ENCODE results near the gene PRR30.

PRR30 gene

DNA sequence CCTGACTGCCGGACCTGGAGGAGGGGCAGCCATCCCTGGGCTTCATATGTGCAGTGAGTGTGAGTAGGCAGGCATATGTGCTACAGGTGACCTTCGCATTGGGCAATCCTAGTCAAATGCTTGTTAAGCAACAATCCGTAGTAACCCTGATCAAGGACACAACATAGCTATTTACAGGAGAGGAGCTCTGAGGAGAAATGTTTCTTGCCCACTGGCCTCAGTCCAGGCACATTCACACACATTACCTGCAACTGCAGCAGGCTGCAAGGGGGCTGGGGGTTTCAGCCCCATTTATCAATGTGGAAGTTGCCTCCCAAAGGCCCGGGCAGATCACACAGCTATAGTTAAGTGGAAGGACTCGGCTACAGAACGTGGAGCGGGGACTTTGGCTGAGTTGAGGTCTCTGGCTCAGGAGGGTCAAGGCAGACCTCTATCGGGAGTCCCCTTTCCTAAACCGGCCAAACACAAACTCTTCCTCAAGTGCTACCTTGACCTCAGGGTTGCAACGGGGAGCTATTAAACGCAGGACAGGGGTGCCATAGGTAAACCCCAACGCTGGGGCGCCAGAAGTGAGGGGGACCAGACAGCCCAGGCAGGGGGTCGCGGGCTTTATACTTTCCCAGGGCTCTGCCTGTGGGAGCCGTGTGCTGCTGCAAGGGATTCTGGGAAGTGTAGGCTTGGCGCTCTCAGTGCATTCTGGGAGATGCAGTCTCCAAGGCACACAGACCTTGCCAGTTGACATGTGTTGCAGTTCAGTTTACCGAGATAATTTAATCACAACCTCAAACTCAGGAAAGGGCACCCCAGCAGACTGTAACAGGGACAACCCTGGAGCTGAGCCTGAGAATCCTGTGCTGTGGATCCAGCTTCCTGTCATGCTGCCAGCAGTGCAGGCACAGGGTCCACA lies 43.2 kb downstream of the PRR30 start:
- DNase-seq = peak; percentile 76

DNA sequence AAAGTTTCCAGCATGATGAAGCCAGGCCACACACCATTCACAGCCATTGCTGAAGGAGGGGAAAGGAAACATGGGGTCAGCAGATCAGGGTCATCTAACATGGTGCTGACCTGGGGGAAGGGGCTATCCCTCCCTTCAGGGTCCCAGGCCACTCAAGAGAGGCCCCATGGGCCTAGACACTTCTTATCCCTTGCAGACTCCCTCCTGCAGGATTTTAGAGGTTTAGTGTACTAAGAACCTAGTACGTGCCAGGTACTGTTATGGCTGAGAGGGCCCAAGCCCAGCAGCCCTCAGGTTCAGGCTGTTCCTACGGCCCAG lies 43.8 kb downstream of the PRR30 start:
- DNase-seq = no peak

- no peak for DNase-seq
Measured at GRCh38 chr2:27094353-27094984, 44.7 kb downstream of the PRR30 start.

DNA sequence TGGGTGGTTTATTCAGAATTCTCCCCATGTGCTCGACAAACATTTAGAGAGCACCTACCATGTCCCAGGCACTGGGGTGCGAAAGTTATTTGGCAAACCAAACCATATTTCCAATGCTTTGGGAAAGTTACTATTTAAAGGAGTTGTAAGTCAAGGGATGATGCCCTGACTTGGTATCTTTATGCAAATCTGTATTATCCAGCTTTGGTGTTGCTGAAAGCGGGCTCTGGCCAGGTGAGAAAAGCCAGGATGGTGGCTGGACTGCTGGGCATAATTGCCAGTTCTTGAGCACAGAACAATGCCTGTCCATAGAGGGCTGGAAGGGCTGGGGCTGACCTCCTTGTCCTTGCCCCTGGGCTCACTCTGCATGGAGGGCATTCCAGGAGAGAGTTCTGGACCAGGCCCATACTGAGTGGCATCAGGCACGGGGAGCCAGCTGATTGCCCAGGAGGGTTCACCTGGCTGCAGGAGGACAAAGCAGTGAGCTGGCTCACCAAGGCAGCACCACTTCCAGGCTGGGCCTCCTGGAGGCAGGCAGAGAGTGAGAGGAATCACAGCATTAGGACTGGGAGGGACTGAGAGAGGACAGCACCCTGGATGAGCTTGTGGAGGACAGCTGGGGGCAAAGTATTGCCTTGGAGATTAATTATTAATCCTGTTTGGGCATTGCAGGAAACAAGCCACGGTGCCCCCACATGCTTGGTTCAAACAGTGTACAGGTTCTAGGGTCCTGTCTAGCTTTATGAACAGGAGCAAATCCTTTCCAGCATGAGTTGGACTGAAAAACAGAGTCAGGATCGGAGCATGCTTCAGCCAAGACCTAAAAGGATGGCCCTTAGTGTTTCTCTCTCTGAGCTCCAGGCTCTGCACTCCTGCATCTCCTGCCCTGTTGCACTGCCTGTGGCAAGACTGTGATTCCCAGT lies 45.5 kb downstream of the PRR30 start:
- DNase-seq = no peak

- no peak for DNase-seq
Measured at GRCh38 chr2:27092696-27093429, 46.3 kb downstream of the PRR30 start.

DNA sequence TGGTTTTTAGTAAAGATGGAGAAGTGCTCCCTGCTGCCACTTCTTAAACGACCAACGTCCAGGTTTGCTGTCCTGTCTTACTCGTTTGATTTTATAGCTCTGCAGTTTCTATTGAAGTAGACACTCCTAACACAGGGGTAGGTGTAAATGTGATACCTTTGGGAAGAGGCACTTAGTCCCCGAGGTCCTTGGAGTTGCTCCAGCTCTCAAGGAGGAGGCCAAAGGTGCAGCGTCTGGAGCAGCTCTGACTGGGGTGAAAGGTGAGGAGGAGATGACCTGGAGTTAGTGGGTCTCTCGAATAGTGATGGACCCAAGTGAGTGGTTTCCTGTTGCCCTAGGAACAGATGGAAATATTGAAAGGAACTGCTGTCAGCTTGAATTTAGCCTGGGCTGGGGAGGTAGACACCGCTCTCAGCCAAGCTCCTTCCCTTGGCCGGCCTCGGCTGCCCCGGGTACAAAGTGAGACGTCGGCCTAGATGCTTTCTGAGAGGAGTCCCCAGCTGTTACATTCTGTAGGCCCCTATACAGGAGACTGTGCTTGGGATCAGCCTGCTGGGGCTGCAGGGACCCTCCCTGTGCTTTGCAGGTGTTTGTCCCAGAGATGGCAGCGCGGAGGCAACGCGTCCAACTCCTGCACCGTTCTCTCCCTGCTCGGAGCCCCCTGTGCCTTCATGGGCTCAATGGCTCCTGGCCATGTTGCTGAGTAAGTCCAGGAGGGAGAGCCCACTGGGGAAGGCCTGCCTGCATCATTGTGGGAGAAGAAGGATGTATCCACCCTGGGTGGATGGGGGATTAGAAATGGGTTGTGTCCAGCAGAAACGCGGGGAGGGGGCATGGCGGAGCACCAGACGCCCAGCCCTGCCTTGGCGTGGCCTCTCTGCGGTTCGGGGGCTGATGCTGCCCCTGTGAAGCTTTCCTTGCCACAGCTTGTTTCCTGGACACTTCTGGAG lies 47.2 kb downstream of the PRR30 start:
- no peak for DNase-seq

DNA sequence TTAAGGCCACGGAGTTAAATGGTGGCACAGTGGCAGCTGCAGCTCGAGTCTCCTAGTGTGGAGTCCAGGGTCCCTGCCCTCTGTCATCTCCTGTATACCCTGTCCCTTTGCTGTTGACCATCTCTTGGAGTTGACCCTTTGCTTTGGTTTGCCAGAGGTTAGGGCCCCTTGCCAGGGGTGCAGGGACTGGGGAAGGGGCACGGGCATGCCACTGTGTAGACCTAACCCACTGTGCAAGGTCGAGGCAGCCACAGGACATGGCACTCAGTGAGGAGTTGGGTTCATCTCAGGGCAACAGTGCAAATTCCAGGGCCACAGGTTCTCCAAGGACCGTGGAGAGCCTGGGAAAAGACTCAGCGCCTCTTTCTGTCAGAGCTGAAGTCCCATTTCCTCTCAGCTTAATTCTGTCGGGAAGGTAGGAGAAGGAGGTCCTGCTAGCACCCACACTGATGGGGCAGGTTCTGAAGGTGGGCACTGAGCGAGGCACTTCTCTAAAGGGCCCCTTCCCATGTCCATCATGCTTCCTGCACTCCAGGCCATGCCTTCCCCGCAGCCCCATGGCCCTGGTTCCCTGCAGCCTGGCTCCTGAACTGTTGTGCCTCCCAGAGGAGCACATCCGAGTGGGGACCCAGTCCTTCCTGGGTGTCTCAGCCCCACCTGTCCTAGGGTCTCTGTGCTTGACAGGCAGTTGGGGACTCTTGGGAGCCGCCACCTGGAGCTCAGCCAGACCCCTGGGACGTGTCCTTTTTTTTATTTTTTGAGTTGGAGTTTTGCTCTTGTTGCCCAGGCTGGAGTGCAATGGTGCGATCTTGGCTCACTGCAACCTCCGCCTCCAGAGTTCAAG lies 49.9 kb downstream of the PRR30 start:
- DNase-seq = no peak

GRCh38 chr2:27088634-27089033 lies 50.6 kb downstream of the PRR30 start:
- DNase-seq = no peak

DNA sequence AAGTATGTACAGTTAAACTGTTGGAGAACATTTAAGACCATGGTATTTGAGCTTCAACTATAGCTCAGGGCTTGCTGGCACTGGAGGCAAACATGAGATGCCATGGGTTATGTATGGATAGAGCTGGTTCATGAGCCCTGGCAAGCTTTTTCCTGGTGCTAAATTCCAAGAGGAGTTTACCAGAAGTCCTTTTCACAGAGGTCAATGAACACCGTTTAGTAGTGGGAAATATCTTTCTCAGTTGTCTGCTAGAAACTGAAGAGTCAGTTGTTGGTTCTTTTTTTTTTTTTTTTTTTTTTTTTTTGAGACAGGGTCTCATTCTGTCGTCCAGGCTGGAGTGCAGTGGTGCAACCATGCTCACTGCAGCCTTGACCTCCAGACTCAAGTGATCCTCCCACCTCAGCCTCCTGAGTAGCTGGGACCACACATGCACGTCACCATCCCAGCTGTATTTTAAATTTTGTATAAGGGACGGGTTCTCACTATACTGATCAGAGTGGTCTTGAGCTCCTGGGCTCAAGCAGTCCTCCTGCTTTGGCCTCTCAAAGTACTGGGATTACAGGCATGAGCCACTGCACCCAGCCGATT lies 51.3 kb downstream of the PRR30 start:
- no peak for DNase-seq

Data from 8988T (cell line).